Mesothelial cell of epicardium (in vitro differentiated cells): ENCODE results near the gene ABCC6. TPM values are rescaled to one million over a fixed set of nuclear protein-coding genes. Genes with fewer than 3 reads are reported as not detected.

Experiments used
- DNase-seq, 2 experiments: peaks; one replicate each; pipeline ENCODE4 v3.0.0; 2021; ENCODE audit warnings: low spot score in 2 of 2; ENCODE audit not compliant: unreplicated experiment in 2 of 2
- H3K27ac Mint-ChIP-seq: 2 replicates; pipeline ENCODE4 v1.8.0; 2021; ENCODE audit warnings: mixed read lengths
- H3K27me3 Mint-ChIP-seq: 2 replicates; pipeline ENCODE4 v1.8.0; 2021; ENCODE audit warnings: low read depth, mixed read lengths
- H3K36me3 Mint-ChIP-seq: 2 replicates; pipeline ENCODE4 v1.8.0; 2021; ENCODE audit warnings: mixed read lengths
- H3K4me1 Mint-ChIP-seq: 2 replicates; pipeline ENCODE4 v1.8.0; 2021; ENCODE audit warnings: mixed read lengths
- H3K4me3 Mint-ChIP-seq: 2 replicates; pipeline ENCODE4 v1.8.0; 2021; ENCODE audit warnings: mild to moderate bottlenecking, moderate library complexity, mixed read lengths
- H3K9me3 Mint-ChIP-seq: 2 replicates; pipeline ENCODE4 v1.8.0; 2021; ENCODE audit warnings: mixed read lengths
- CTCF ChIP-seq: fragments of 200-600 bp; sonication (generic); IDR thresholded peaks from one replicate; pipeline ENCODE4 v1.5.0; 2021; ENCODE audit warnings: antibody characterized with exemption; ENCODE audit not compliant: unreplicated experiment
- total RNA-seq: library from RNA; stranded (reverse); gene quantifications from 3 replicates; pipeline ENCODE4 v1.2.1, GENCODE V29; 2021

Gene ABCC6
- total RNA-seq, 1 donor from 2014 or later = 3.2 TPM

GRCh38 chr16:16169615-16170014 is 53.7 kb downstream of the ABCC6 start:
- TF ChIP-seq CTCF = no peak
- no peak for DNase-seq
- H3K9me3 Mint-ChIP-seq = no peaks in the 10 kb centered on the region
- H3K36me3 Mint-ChIP-seq = no peaks in the 10 kb centered on the region
- no peaks in the 10 kb centered on the region for H3K27me3 Mint-ChIP-seq
- H3K4me3 Mint-ChIP-seq = no peak overlapping the region
- H3K27ac Mint-ChIP-seq = no peak overlapping the region
- no peaks in the 10 kb centered on the region for H3K4me1 Mint-ChIP-seq

GRCh38 chr16:16168431-16168830 is 54.9 kb downstream of the ABCC6 start:
- no peak for DNase-seq
- H3K4me1 Mint-ChIP-seq = no peaks in the 10 kb centered on the region
- no peaks in the 10 kb centered on the region for H3K27me3 Mint-ChIP-seq
- H3K27ac Mint-ChIP-seq = no peak overlapping the region
- no peaks in the 10 kb centered on the region for H3K36me3 Mint-ChIP-seq
- no peak overlapping the region for H3K4me3 Mint-ChIP-seq
- H3K9me3 Mint-ChIP-seq = no peaks in the 10 kb centered on the region
- TF ChIP-seq CTCF = no peak

GRCh38 chr16:16167927-16168326 is 55.4 kb downstream of the ABCC6 start:
- Mint-ChIP-seq H3K4me1 (no peaks in the 10 kb centered on the region), H3K27me3 (no peaks in the 10 kb centered on the region), H3K27ac (no peak overlapping the region), H3K9me3 (no peaks in the 10 kb centered on the region), H3K36me3 (no peaks in the 10 kb centered on the region), H3K4me3 (no peak overlapping the region)
- no peak for DNase-seq
- TF ChIP-seq CTCF = no peak

GRCh38 chr16:16166949-16167348 is 56.3 kb downstream of the ABCC6 start:
- Mint-ChIP-seq H3K4me3 (no peak overlapping the region), H3K4me1 (no peaks in the 10 kb centered on the region), H3K27me3 (no peaks in the 10 kb centered on the region), H3K9me3 (peaks cover 2% of the 10 kb centered on the region), H3K36me3 (no peaks in the 10 kb centered on the region), H3K27ac (no peak overlapping the region)
- no peak for DNase-seq
- TF ChIP-seq CTCF = no peak

- no peak for TF ChIP-seq CTCF
- Mint-ChIP-seq H3K4me1 (no peaks in the 10 kb centered on the region), H3K36me3 (no peaks in the 10 kb centered on the region), H3K4me3 (no peak overlapping the region), H3K27me3 (no peaks in the 10 kb centered on the region), H3K9me3 (peaks cover 6% of the 10 kb centered on the region), H3K27ac (no peak overlapping the region)
- no peak for DNase-seq
These were observed 57.2 kb downstream of the ABCC6 start for GRCh38 chr16:16166085-16166484.

GRCh38 chr16:16164243-16164642 is 59.1 kb downstream of the ABCC6 start:
- Mint-ChIP-seq H3K36me3 (no peaks in the 10 kb centered on the region), H3K27me3 (no peaks in the 10 kb centered on the region), H3K4me3 (no peak overlapping the region), H3K27ac (no peak overlapping the region), H3K4me1 (no peaks in the 10 kb centered on the region), H3K9me3 (peaks cover 13% of the 10 kb centered on the region)
- TF ChIP-seq CTCF = no peak
- DNase-seq = no peak
